Measurements from ENCODE around the gene CDKN2B-AS1. TPM values are rescaled to one million over a fixed set of nuclear protein-coding genes. Genes with fewer than 3 reads are reported as not detected.

The CDKN2B-AS1 gene
- total RNA-seq, 8 experiments from 2014 or later = 2.1 to 12.2 (median 3.9) TPM

- Histone ChIP-seq H3K27ac (no peak overlapping the region), H3K4me1 (replicated peaks in 1 of 2) (peaks cover 8 to 9% of the 10 kb centered on the region in 2 donors), H3K4me3 (no peak overlapping the region)
- ATAC-seq (replicated peaks in 6 of 8) = no peak
- in situ Hi-C loops (cut with MboI; ENCODE audit: low pct_unique_long_range_greater_than_20kb in 2 of 9, low sequenced_read_pairs in 9 of 9, unreplicated experiment in 9 of 9) = loop anchor here in 1 of 9 experiments (25.0 kb wide), 1 partner anchor 99 kb away; no protein-coding TSS in a partner anchor
- 78 to 97% (median 88%) methylated on average over 5 to 12 of the region's 12 CpGs for WGBS, 10 experiments
These were observed 118.6 kb downstream of the CDKN2B-AS1 start for GRCh38 chr9:22112870-22113821.

GRCh38 chr9:22114956-22115355, 120.4 kb downstream of the CDKN2B-AS1 start:
- in situ Hi-C loops (cut with MboI; ENCODE audit: low pct_unique_long_range_greater_than_20kb in 2 of 9, low sequenced_read_pairs in 9 of 9, unreplicated experiment in 9 of 9) = loop anchor here in 1 of 9 experiments (25.0 kb wide), 1 partner anchor 97 kb away; no protein-coding TSS in a partner anchor
- H3K4me1 ChIP-seq (replicated peaks in 1 of 2) = peaks cover 10 to 11% of the 10 kb centered on the region in 2 donors
- no peak overlapping the region for H3K4me3 ChIP-seq
- no peak for ATAC-seq (replicated peaks in 6 of 8)
- no peak overlapping the region for H3K27ac ChIP-seq

- H3K4me1 ChIP-seq (replicated peaks in 1 of 2) = peaks cover 10 to 15% of the 10 kb centered on the region in 2 donors
- ATAC-seq (replicated peaks in 6 of 8) = peak in 1 of 8 experiments; percentile 49
- no peak overlapping the region for H3K4me3 ChIP-seq
- in situ Hi-C loops (cut with MboI; ENCODE audit: low pct_unique_long_range_greater_than_20kb in 2 of 9, low sequenced_read_pairs in 9 of 9, unreplicated experiment in 9 of 9) = loop anchor here in 1 of 9 experiments (25.0 kb wide), 1 partner anchor 96 kb away; no protein-coding TSS in a partner anchor
- no peak overlapping the region for H3K27ac ChIP-seq
These were observed 122.2 kb downstream of the CDKN2B-AS1 start for GRCh38 chr9:22116758-22117157.

GRCh38 chr9:22117511-22118384, 123.2 kb downstream of the CDKN2B-AS1 start:
- no peak overlapping the region for H3K27ac ChIP-seq
- WGBS, 10 experiments = 10 to 46% (median 29%) methylated on average over 2 to 8 of the region's 9 CpGs
- ATAC-seq (replicated peaks in 6 of 8) = peak; percentile 10 to 84 (median 71)
- H3K4me3 ChIP-seq = no peak overlapping the region
- peaks cover 10 to 15% of the 10 kb centered on the region in 2 donors for H3K4me1 ChIP-seq (replicated peaks in 1 of 2)
- in situ Hi-C loops (cut with MboI; ENCODE audit: low pct_unique_long_range_greater_than_20kb in 2 of 9, low sequenced_read_pairs in 9 of 9, unreplicated experiment in 9 of 9) = loop anchor here in 1 of 9 experiments (25.0 kb wide), 1 partner anchor 95 kb away; no protein-coding TSS in a partner anchor

- H3K27ac ChIP-seq = no peak overlapping the region
- no peak overlapping the region for H3K4me3 ChIP-seq
- WGBS, 10 experiments = 20 to 100% (median 58%) methylated on average over 2 to 5 of the region's 5 CpGs; no CpG with 5 or more reads in 1 of the 10 experiments
- in situ Hi-C loops (cut with MboI; ENCODE audit: low pct_unique_long_range_greater_than_20kb in 2 of 9, low sequenced_read_pairs in 9 of 9, unreplicated experiment in 9 of 9) = loop anchor here in 1 of 9 experiments (25.0 kb wide), 1 partner anchor 93 kb away; no protein-coding TSS in a partner anchor
- ATAC-seq (replicated peaks in 6 of 8) = peak in 3 of 8 experiments; percentile 52 to 77 (median 71)
- H3K4me1 ChIP-seq (replicated peaks in 1 of 2) = peaks cover 10 to 15% of the 10 kb centered on the region in 2 donors
These were observed 124.4 kb downstream of the CDKN2B-AS1 start for GRCh38 chr9:22118810-22119521.

GRCh38 chr9:22119522-22120158, 125.0 kb downstream of the CDKN2B-AS1 start:
- H3K27ac ChIP-seq = no peak overlapping the region
- peak in 3 of 8 experiments; percentile 22 to 70 (median 48) for ATAC-seq (replicated peaks in 6 of 8)
- H3K4me3 ChIP-seq = no peak overlapping the region
- in situ Hi-C loops (cut with MboI; ENCODE audit: low pct_unique_long_range_greater_than_20kb in 2 of 9, low sequenced_read_pairs in 9 of 9, unreplicated experiment in 9 of 9) = loop anchor here in 1 of 9 experiments (25.0 kb wide), 1 partner anchor 93 kb away; no protein-coding TSS in a partner anchor
- WGBS, 10 experiments = 12 to 83% (median 39%) methylated on average over 1 to 3 of the region's 3 CpGs; no CpG with 5 or more reads in 2 of the 10 experiments
- peaks cover 10 to 15% of the 10 kb centered on the region in 2 donors for H3K4me1 ChIP-seq (replicated peaks in 1 of 2)

GRCh38 chr9:22120159-22120549, 125.6 kb downstream of the CDKN2B-AS1 start:
- Histone ChIP-seq H3K27ac (no peak overlapping the region), H3K4me3 (no peak overlapping the region), H3K4me1 (replicated peaks in 1 of 2) (peaks cover 10 to 15% of the 10 kb centered on the region in 2 donors)
- 78 to 100% (median 100%) methylated on average over 1 of the region's 1 CpG; no CpG with 5 or more reads in 2 of the 10 experiments for WGBS, 10 experiments
- in situ Hi-C loops (cut with MboI; ENCODE audit: low pct_unique_long_range_greater_than_20kb in 2 of 9, low sequenced_read_pairs in 9 of 9, unreplicated experiment in 9 of 9) = loop anchor here in 1 of 9 experiments (25.0 kb wide), 1 partner anchor 92 kb away; no protein-coding TSS in a partner anchor
- peak in 5 of 8 experiments; percentile 27 to 80 (median 53) for ATAC-seq (replicated peaks in 6 of 8)

GRCh38 chr9:22120595-22120994, 126.0 kb downstream of the CDKN2B-AS1 start:
- no peak overlapping the region for H3K4me3 ChIP-seq
- peaks cover 10 to 15% of the 10 kb centered on the region in 2 donors for H3K4me1 ChIP-seq (replicated peaks in 1 of 2)
- in situ Hi-C loops (cut with MboI; ENCODE audit: low pct_unique_long_range_greater_than_20kb in 2 of 9, low sequenced_read_pairs in 9 of 9, unreplicated experiment in 9 of 9) = loop anchor here in 1 of 9 experiments (25.0 kb wide), 1 partner anchor 92 kb away; no protein-coding TSS in a partner anchor
- H3K27ac ChIP-seq = no peak overlapping the region
- WGBS, 10 experiments = 50 to 100% (median 100%) methylated on average over 1 of the region's 1 CpG; no CpG with 5 or more reads in 3 of the 10 experiments
- no peak for ATAC-seq (replicated peaks in 6 of 8)

GRCh38 chr9:22124263-22125011, 129.8 kb downstream of the CDKN2B-AS1 start:
- 48 to 85% (median 70%) methylated on average over 3 to 6 of the region's 6 CpGs; no CpG with 5 or more reads in 2 of the 10 experiments for WGBS, 10 experiments
- in situ Hi-C loops (cut with MboI; ENCODE audit: low pct_unique_long_range_greater_than_20kb in 2 of 9, low sequenced_read_pairs in 9 of 9, unreplicated experiment in 9 of 9) = loop anchor here in 1 of 9 experiments (25.0 kb wide), 1 partner anchor 88 kb away; no protein-coding TSS in a partner anchor
- H3K4me1 ChIP-seq (replicated peaks in 1 of 2) = peaks cover 0 to 7% of the 10 kb centered on the region in 2 donors
- H3K4me3 ChIP-seq = no peak overlapping the region
- ATAC-seq (replicated peaks in 6 of 8) = no peak
- no peak overlapping the region for H3K27ac ChIP-seq

GRCh38 chr9:22129133-22129532, 134.5 kb downstream of the CDKN2B-AS1 start:
- Histone ChIP-seq H3K4me3 (no peak overlapping the region), H3K27ac (no peak overlapping the region), H3K4me1 (replicated peaks in 1 of 2) (no peaks in the 10 kb centered on the region)
- WGBS, 10 experiments = 0 to 100% (median 47%) methylated on average over 1 of the region's 1 CpG; no CpG with 5 or more reads in 4 of the 10 experiments
- peak in 2 of 8 experiments; percentile 88 to 93 for ATAC-seq (replicated peaks in 6 of 8)
- in situ Hi-C loops (cut with MboI; ENCODE audit: low pct_unique_long_range_greater_than_20kb in 2 of 9, low sequenced_read_pairs in 9 of 9, unreplicated experiment in 9 of 9) = no loop called here

GRCh38 chr9:22129633-22130032, 135.0 kb downstream of the CDKN2B-AS1 start:
- ATAC-seq (replicated peaks in 6 of 8) = no peak
- Histone ChIP-seq H3K4me1 (replicated peaks in 1 of 2) (no peaks in the 10 kb centered on the region), H3K27ac (no peak overlapping the region), H3K4me3 (no peak overlapping the region)
- WGBS, 10 experiments = 59 to 100% (median 80%) methylated on average over 1 to 3 of the region's 3 CpGs; no CpG with 5 or more reads in 2 of the 10 experiments
- in situ Hi-C loops (cut with MboI; ENCODE audit: low pct_unique_long_range_greater_than_20kb in 2 of 9, low sequenced_read_pairs in 9 of 9, unreplicated experiment in 9 of 9) = no loop called here

All from motor neuron (in vitro differentiated cells).